OCI-LY1 (cell line): Measurements from ENCODE around the gene PYCARD.
"Not testable (repeated sequence)": the region's sequence is repeated elsewhere in the genome, so short reads cannot be mapped to it uniquely, and the experiment has no call there.

Experiments used
- EZH2 ChIP-seq: fragments of 200-600 bp; sonication (generic), shearing (Covaris generic); IDR thresholded peaks from 2 replicates; pipeline ENCODE4 v1.8.0; 2017; ENCODE audit warnings: borderline replicate concordance, mixed run types, mild to moderate bottlenecking, antibody characterized with exemption, low read length, moderate library complexity, mixed read lengths
- TF ChIP-seq, protein P1 (sequence below): fragments of 200-600 bp; sonication (generic), shearing (Covaris generic); IDR thresholded peaks from 2 replicates; pipeline ENCODE4 v1.5.1; 2017; ENCODE audit warnings: mild to moderate bottlenecking, antibody characterized with exemption, low read length, moderate library complexity, mixed read lengths

- TF ChIP-seq EZH2, result not testable (repeated sequence)
- TF ChIP-seq, protein P1, sequence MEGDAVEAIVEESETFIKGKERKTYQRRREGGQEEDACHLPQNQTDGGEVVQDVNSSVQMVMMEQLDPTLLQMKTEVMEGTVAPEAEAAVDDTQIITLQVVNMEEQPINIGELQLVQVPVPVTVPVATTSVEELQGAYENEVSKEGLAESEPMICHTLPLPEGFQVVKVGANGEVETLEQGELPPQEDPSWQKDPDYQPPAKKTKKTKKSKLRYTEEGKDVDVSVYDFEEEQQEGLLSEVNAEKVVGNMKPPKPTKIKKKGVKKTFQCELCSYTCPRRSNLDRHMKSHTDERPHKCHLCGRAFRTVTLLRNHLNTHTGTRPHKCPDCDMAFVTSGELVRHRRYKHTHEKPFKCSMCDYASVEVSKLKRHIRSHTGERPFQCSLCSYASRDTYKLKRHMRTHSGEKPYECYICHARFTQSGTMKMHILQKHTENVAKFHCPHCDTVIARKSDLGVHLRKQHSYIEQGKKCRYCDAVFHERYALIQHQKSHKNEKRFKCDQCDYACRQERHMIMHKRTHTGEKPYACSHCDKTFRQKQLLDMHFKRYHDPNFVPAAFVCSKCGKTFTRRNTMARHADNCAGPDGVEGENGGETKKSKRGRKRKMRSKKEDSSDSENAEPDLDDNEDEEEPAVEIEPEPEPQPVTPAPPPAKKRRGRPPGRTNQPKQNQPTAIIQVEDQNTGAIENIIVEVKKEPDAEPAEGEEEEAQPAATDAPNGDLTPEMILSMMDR, result not testable (repeated sequence)
These were observed 43.0 kb upstream of the PYCARD start for GRCh38 chr16:31245598-31245997.
